Neural progenitor cell (in vitro differentiated cells): ENCODE data around the gene AFF1.

Experiments
- EZH2 ChIP-seq: fragments of 200-600 bp; sonication (generic); IDR thresholded peaks from 2 replicates; pipeline ENCODE4 v1.6.1; 2017; ENCODE audit warnings: antibody characterized with exemption, mild to moderate bottlenecking, moderate library complexity
- TF ChIP-seq, protein P1 (sequence below): fragments of 200-600 bp; sonication (generic); IDR thresholded peaks from 2 replicates; pipeline ENCODE4 v1.5.1; 2017; ENCODE audit warnings: antibody characterized with exemption, mild to moderate bottlenecking

DNA sequence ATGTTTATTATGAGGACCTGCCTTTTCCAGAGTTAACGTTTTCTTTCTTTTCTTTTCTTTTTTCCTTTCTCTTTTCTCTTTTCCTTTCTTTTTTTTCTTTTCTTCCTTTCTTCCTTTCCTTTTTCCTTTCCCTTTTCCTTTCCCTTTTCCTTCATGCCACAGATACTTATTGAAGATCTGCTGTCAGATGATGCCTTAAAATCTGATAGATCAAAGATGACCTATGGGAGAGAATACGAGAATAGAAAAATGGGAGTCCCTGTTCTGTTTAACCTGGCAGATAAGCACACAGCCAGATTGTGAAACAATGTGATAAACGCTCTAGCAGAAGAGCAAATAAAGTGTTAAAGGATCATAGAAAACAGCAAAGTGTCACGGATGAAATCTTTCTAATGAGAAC is 38.9 kb downstream of the AFF1 start:
- TF ChIP-seq, protein P1, sequence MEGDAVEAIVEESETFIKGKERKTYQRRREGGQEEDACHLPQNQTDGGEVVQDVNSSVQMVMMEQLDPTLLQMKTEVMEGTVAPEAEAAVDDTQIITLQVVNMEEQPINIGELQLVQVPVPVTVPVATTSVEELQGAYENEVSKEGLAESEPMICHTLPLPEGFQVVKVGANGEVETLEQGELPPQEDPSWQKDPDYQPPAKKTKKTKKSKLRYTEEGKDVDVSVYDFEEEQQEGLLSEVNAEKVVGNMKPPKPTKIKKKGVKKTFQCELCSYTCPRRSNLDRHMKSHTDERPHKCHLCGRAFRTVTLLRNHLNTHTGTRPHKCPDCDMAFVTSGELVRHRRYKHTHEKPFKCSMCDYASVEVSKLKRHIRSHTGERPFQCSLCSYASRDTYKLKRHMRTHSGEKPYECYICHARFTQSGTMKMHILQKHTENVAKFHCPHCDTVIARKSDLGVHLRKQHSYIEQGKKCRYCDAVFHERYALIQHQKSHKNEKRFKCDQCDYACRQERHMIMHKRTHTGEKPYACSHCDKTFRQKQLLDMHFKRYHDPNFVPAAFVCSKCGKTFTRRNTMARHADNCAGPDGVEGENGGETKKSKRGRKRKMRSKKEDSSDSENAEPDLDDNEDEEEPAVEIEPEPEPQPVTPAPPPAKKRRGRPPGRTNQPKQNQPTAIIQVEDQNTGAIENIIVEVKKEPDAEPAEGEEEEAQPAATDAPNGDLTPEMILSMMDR, result no peak
- no peak for TF ChIP-seq EZH2
